HFFc6 (cell line): Measurements from ENCODE around the gene ACAD10. TPM values are rescaled to one million over a fixed set of nuclear protein-coding genes. Genes with fewer than 3 reads are reported as not detected.

ENCODE experiments used
- DNase-seq: peaks from one replicate; pipeline ENCODE4 v3.0.0-alpha.2; 2018
- H3K27ac Mint-ChIP-seq: 2 replicates; pipeline ENCODE4 v1.8.0; 2020; ENCODE audit warnings: mild to moderate bottlenecking, mixed read lengths
- H3K27me3 Mint-ChIP-seq: 2 replicates; pipeline ENCODE4 v1.8.0; 2021; ENCODE audit warnings: mild to moderate bottlenecking, moderate library complexity, mixed read lengths; ENCODE audit not compliant: insufficient read depth
- H3K36me3 Mint-ChIP-seq: 2 replicates; pipeline ENCODE4 v1.8.0; 2021; ENCODE audit warnings: low read depth, mixed read lengths
- H3K4me1 Mint-ChIP-seq: 2 replicates; pipeline ENCODE4 v1.8.0; 2020; ENCODE audit warnings: low read depth, mixed read lengths
- H3K4me3 Mint-ChIP-seq: 2 replicates; pipeline ENCODE4 v1.8.0; 2020; ENCODE audit warnings: mild to moderate bottlenecking, moderate library complexity, mixed read lengths
- H3K9me3 Mint-ChIP-seq: 2 replicates; pipeline ENCODE4 v1.8.0; 2020; ENCODE audit warnings: mild to moderate bottlenecking, mixed read lengths
- CTCF ChIP-seq: fragments of 200-600 bp; sonication (generic); IDR thresholded peaks from 2 replicates; pipeline ENCODE4 v1.5.0; 2021; ENCODE audit warnings: antibody characterized with exemption, mild to moderate bottlenecking
- microRNA-seq: library from miRNA; unstranded; fragments of <30 nt; microRNA quantifications from one replicate; pipeline ENCODE4, GENCODE V29; 2019
- total RNA-seq, 6 experiments: library from RNA; stranded (reverse); fragmentation: NEBNext Ultra II Directional; extraction: Animal tissue kit (Norgen Biotek cat#: 25700); gene quantifications; 2 replicates in 1 of 6; 3 replicates in 5 of 6; pipeline ENCODE4 v1.2.3, GENCODE V29; 2021

ACAD10 gene
- total RNA-seq, 6 experiments from 2014 or later, result 12.8 to 18.4 (median 17.8) TPM

GRCh38 chr12:111798182-111798581 is 112.3 kb downstream of the ACAD10 start:
- H3K36me3 Mint-ChIP-seq, result peaks cover 4% of the 10 kb centered on the region; the same call in 1 of the 2 replicates

GRCh38 chr12:111799758-111800157 is 113.9 kb downstream of the ACAD10 start:
- no peak overlapping the region for H3K4me3 Mint-ChIP-seq
- no peak for DNase-seq
- no peak overlapping the region for H3K27ac Mint-ChIP-seq
- H3K36me3 Mint-ChIP-seq, result peaks cover 3% of the 10 kb centered on the region; the same call in 1 of the 2 replicates
- H3K27me3 Mint-ChIP-seq, result peaks cover 5% of the 10 kb centered on the region; the same call in 1 of the 2 replicates
- no peak for TF ChIP-seq CTCF
- no peaks in the 10 kb centered on the region for H3K4me1 Mint-ChIP-seq
- H3K9me3 Mint-ChIP-seq, result no peaks in the 10 kb centered on the region

More at GRCh38 chr12:111798182-111798581, 112.3 kb downstream of the ACAD10 start:
- TF ChIP-seq CTCF, result no peak
- Mint-ChIP-seq H3K4me3 (no peak overlapping the region), H3K27ac (no peak overlapping the region; the same call in 1 of the 2 replicates), H3K9me3 (no peaks in the 10 kb centered on the region), H3K4me1 (no peaks in the 10 kb centered on the region), H3K27me3 (peaks cover 5% of the 10 kb centered on the region; the same call in 1 of the 2 replicates)
- DNase-seq, result no peak

- no peak overlapping the region for H3K27ac Mint-ChIP-seq
- no peak for DNase-seq
- no peaks in the 10 kb centered on the region for H3K9me3 Mint-ChIP-seq
- H3K4me3 Mint-ChIP-seq, result no peak overlapping the region
- H3K36me3 Mint-ChIP-seq, result no peaks in the 10 kb centered on the region; the same call in 1 of the 2 replicates
- no peaks in the 10 kb centered on the region for H3K4me1 Mint-ChIP-seq
- no peak for TF ChIP-seq CTCF
- H3K27me3 Mint-ChIP-seq, result peaks cover 2% of the 10 kb centered on the region; the same call in 1 of the 2 replicates
Observed at GRCh38 chr12:111803038-111803626, 117.3 kb downstream of the ACAD10 start.

- Mint-ChIP-seq H3K9me3 (no peaks in the 10 kb centered on the region), H3K27me3 (no peaks in the 10 kb centered on the region; the same call in 1 of the 2 replicates), H3K27ac (no peak overlapping the region), H3K4me3 (no peak overlapping the region), H3K36me3 (no peaks in the 10 kb centered on the region; the same call in 1 of the 2 replicates), H3K4me1 (no peaks in the 10 kb centered on the region)
- DNase-seq, result no peak
- TF ChIP-seq CTCF, result no peak
Observed at GRCh38 chr12:111803851-111804250, 118.0 kb downstream of the ACAD10 start.

- TF ChIP-seq CTCF, result no peak
- Mint-ChIP-seq H3K27me3 (no peaks in the 10 kb centered on the region; the same call in 1 of the 2 replicates), H3K9me3 (no peaks in the 10 kb centered on the region), H3K4me1 (no peaks in the 10 kb centered on the region), H3K27ac (no peak overlapping the region), H3K36me3 (no peaks in the 10 kb centered on the region), H3K4me3 (no peak overlapping the region)
- no peak for DNase-seq
Observed at GRCh38 chr12:111806304-111806703, 120.5 kb downstream of the ACAD10 start.

Small RNAs within 50 kb of the gene (microRNA-seq; reads per million reads assigned to microRNA genes)
- not detected for gene MIR6761

Other genes starting within 250 kb of the ACAD10 start
- gene ATXN2, start 86.7 kb upstream of the ACAD10 start, total RNA-seq, result 100 to 1,000 TPM in 1 of 6 experiments, 10 to 100 TPM in 5; 80.7 to 110 (median 91.9) TPM
- gene BRAP, start 97 bp upstream of the ACAD10 start, total RNA-seq, result 10 to 100 TPM; 15.0 to 19.5 (median 17.8) TPM
- gene ALDH2, start 80.9 kb downstream of the ACAD10 start, total RNA-seq, result 10 to 100 TPM; 12.1 to 43.3 (median 15.8) TPM
- 10 to 100 TPM; 31.2 to 36.7 (median 34.1) TPM for gene MAPKAPK5, start 156.2 kb downstream of the ACAD10 start, total RNA-seq